Liver (tissue), 3 donors: ENCODE results near the gene FBXO21.

Experiments used
- CTCF ChIP-seq: fragments of 150-350 bp; IDR thresholded peaks from 2 replicates; pipeline ENCODE4 v1.5.1; 2017; ENCODE audit warnings: improper control_type of control experiment, low read depth, low read length; ENCODE audit not compliant: missing input control
- GABPA ChIP-seq, 2 donors: IDR thresholded peaks in 1 of 2; conservative IDR thresholded peaks in 1 of 2; 2 replicates each; pipeline ENCODE4 v1.6.1; 2016; ENCODE audit warnings: antibody characterized with exemption in 2 of 2, mild to moderate bottlenecking in 1 of 2, moderate library complexity in 1 of 2
- HNF4G ChIP-seq: IDR thresholded peaks from 2 replicates; pipeline ENCODE4 v1.6.1; 2016; ENCODE audit warnings: antibody characterized with exemption
- JUND ChIP-seq, 2 donors: IDR thresholded peaks; 2 replicates each; pipeline ENCODE4 v1.6.1; 2016; ENCODE audit warnings: antibody characterized with exemption in 2 of 2
- SP1 ChIP-seq: IDR thresholded peaks from 2 replicates; pipeline ENCODE4 v1.6.1; 2018; ENCODE audit warnings: antibody characterized with exemption, mild to moderate bottlenecking
- TAF1 ChIP-seq: conservative IDR thresholded peaks from 2 replicates; pipeline ENCODE4 v1.6.1; 2016; ENCODE audit warnings: antibody characterized with exemption, mild to moderate bottlenecking
- TF ChIP-seq, protein P1 (sequence below): IDR thresholded peaks from 2 replicates; pipeline ENCODE4 v1.6.1; 2016; ENCODE audit warnings: antibody characterized with exemption, mild to moderate bottlenecking
- TF ChIP-seq, protein P2 (sequence below): IDR thresholded peaks from 2 replicates; pipeline ENCODE4 v1.6.1; 2016; ENCODE audit warnings: antibody characterized with exemption
- TF ChIP-seq, protein P3 (sequence below): IDR thresholded peaks from 2 replicates; pipeline ENCODE4 v1.6.1; 2016; ENCODE audit warnings: antibody characterized with exemption
- donor health status: healthy.
- donor health status: healthy.

DNA sequence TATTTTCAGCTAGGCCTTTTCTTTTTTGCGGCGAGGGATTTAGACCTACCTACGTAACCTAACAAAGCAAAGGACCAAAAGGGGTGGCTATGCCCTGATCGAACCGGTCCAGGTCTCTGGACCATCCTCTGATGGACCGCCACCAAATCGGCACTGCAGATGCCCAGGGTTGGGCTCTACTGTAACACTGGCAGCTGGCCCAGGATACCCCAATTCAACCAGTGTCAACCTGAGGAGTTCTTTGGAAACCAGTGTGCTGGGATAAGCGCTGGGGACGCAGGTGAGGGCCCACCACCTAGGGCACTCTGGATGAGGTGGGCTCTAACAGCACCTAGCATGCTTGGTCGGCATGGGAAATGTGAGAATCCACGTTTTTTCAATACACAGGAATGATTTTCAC, 32.2 kb downstream of the FBXO21 start:
- no peak for TF ChIP-seq CTCF
- no peak for TF ChIP-seq GABPA (IDR thresholded peaks at IDR 0.05 in 1 of 2, conservative IDR thresholded peaks at IDR 0.05 in 1 of 2)
- TF ChIP-seq HNF4G = no peak
- no peak for TF ChIP-seq SP1
- no peak for TF ChIP-seq JUND (IDR thresholded peaks at IDR 0.05)
- TF ChIP-seq TAF1 = no peak
- TF ChIP-seq, protein P1, sequence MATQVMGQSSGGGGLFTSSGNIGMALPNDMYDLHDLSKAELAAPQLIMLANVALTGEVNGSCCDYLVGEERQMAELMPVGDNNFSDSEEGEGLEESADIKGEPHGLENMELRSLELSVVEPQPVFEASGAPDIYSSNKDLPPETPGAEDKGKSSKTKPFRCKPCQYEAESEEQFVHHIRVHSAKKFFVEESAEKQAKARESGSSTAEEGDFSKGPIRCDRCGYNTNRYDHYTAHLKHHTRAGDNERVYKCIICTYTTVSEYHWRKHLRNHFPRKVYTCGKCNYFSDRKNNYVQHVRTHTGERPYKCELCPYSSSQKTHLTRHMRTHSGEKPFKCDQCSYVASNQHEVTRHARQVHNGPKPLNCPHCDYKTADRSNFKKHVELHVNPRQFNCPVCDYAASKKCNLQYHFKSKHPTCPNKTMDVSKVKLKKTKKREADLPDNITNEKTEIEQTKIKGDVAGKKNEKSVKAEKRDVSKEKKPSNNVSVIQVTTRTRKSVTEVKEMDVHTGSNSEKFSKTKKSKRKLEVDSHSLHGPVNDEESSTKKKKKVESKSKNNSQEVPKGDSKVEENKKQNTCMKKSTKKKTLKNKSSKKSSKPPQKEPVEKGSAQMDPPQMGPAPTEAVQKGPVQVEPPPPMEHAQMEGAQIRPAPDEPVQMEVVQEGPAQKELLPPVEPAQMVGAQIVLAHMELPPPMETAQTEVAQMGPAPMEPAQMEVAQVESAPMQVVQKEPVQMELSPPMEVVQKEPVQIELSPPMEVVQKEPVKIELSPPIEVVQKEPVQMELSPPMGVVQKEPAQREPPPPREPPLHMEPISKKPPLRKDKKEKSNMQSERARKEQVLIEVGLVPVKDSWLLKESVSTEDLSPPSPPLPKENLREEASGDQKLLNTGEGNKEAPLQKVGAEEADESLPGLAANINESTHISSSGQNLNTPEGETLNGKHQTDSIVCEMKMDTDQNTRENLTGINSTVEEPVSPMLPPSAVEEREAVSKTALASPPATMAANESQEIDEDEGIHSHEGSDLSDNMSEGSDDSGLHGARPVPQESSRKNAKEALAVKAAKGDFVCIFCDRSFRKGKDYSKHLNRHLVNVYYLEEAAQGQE = no peak
- TF ChIP-seq, protein P2, sequence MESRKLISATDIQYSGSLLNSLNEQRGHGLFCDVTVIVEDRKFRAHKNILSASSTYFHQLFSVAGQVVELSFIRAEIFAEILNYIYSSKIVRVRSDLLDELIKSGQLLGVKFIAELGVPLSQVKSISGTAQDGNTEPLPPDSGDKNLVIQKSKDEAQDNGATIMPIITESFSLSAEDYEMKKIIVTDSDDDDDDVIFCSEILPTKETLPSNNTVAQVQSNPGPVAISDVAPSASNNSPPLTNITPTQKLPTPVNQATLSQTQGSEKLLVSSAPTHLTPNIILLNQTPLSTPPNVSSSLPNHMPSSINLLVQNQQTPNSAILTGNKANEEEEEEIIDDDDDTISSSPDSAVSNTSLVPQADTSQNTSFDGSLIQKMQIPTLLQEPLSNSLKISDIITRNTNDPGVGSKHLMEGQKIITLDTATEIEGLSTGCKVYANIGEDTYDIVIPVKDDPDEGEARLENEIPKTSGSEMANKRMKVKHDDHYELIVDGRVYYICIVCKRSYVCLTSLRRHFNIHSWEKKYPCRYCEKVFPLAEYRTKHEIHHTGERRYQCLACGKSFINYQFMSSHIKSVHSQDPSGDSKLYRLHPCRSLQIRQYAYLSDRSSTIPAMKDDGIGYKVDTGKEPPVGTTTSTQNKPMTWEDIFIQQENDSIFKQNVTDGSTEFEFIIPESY = no peak
- TF ChIP-seq, protein P3, sequence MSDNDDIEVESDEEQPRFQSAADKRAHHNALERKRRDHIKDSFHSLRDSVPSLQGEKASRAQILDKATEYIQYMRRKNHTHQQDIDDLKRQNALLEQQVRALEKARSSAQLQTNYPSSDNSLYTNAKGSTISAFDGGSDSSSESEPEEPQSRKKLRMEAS = no peak
